NCI-H1694 (cell line): ENCODE results near the gene BAIAP2L1.
A peak's percentile ranks its signal among the peaks of the same experiment; 100 is the strongest.

ENCODE experiments used
- DNase-seq: peaks from one replicate; lab custom pipeline; 2025; lab: John Stamatoyannopoulos, UW

The BAIAP2L1 gene

GRCh38 chr7:98293265-98293664 is 107.6 kb downstream of the BAIAP2L1 start:
- no peak for DNase-seq

- DNase-seq, result no peak
These were observed 109.2 kb downstream of the BAIAP2L1 start for GRCh38 chr7:98291717-98292116.

DNA sequence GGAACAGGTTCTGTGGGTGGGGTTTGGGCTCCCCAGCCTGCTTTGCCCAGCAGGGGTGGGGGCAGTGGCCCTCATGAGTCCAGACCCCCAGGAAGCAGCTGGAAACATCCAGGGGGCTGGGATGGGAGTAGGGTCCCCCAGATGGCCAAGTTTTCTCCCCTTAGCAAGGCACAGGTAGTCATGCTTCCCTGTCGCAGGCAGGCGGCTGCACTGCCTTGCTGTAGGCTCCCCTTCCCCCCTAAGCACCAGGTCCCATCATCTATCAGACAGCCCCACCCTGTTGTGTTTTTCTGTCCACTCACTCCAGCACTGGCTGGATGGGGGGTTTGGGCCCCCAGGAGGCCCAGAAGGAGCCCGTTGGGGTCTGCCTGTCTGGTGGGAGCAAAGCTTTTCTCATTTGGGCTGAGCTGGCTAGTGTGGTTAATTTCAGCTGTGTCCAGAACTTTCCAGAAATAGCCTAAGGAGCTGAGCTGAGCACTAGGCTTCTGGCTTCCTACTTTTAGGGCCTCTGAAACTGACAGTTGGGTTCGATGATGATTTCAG is 111.5 kb downstream of the BAIAP2L1 start:
- DNase-seq, result no peak

DNA sequence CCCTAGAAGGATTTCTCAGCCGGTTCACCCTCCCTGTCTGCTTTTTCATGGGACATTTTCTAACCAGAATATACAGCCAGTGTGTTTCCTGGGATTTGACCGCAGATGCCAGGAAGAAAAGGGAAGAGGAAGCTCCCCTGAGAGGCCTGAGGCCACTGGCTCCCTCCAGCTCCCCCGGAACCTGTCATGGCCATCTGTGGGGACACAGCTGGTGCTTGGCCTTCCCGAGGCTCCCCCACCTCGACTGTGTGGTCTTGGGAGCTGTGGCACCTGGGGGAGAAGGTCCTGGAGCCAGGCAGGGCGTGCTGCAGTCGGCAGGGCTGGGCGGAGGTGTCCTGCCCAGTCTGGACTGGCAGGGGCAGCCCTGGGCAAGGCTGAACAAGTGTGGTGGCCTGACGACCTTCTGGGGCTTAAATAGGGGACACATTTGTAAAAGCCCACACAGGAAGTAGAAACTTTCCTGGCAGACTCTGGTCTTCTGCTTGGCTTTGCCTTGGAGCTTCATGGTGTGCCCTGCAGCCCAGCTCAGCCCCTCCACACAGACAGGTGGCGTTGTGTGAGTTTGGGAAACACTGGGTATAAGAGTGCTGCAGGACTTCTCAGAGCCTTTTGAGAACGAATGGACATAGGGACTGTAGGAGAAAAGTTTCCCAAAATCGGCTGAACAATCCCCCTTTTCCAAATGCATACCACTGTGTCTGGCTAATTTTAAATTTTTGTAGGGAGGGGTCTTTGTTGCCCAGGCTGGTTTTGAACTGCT is 112.6 kb downstream of the BAIAP2L1 start:
- DNase-seq, result no peak

DNA sequence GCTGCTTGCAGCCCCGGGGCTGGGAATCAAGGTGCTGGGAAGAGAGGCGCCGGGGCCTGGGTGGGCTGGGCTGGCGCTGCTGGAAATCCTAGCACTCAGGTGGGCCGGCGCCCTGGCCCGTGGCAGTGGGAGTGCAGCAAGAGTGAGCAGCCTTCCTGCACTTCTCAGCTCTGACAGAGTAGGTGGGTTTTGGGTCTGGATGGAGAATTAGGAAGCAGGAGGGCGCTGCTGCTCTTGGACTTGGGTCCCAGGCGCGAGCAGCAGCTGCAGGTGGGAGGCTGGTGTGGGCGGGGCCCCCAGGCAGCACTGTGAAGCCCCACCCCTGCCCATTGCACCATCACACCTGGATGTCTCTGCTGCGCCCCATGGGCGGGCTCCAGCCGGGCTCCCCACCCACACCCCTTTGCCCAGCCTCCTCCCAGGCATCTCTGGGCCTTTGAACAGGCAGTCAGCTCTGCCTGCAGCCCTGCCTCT is 113.4 kb downstream of the BAIAP2L1 start:
- DNase-seq, result no peak

- no peak for DNase-seq
These were observed 114.0 kb downstream of the BAIAP2L1 start for GRCh38 chr7:98286701-98287485.

DNA sequence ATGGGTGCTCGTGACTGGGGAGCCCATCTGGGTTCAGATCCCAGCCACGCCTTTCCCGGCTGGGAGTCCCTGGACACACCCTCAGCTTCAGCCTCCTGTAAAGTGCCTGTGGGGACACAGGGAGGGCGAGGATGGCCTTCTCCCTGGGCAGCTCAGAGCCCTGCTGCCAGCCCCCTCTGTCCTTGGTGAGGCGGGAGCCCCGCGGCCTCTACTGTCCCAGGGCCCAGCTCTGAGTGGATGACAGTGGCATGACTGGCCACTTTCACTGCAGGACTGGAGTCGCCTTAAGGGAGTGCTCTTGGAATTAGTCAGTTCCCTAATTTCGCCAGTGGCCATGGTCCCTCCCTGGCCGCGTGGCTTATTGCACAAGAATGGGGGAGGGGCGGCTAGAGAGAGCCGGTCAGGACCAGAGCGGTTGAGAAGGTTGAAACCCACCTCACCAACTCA is 114.8 kb downstream of the BAIAP2L1 start:
- DNase-seq, result no peak

- DNase-seq, result no peak
These were observed 115.5 kb downstream of the BAIAP2L1 start for GRCh38 chr7:98285157-98286092.

DNA sequence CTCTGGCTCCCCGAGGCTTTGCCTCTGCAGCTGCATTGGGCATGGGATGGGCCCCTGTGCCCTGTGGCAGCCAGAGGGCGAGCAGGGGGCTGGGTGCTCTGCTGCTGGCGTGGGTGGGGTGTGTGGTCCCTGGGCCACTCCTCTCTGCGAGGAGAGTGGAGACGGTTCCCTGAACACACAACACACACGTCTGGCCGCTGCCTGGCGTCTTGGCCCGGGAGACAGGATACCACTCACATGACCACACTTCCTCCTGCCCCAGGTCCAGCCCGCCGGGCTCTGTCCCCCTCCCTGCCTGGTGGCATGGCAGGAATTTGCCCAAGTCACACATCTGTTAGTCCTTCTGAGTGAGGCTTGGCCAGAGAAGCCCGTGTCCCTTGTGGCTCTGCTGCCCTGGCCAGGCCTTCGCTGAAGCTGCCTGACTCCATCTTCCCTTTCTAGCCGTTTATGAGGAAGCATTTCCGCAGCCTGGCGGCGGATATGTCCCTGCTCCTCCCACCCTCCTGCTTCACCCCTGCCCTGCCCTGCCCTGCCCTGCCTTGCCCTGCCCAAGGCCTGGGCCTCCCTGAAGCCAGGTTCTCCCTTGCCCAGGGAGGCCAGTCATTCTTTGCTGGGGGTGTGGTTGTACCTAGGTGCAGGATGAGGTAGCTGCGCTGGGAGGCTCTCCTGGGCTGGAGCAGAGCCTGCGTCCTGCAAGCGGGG is 116.4 kb downstream of the BAIAP2L1 start:
- no peak for DNase-seq

GRCh38 chr7:98283887-98284222 is 117.0 kb downstream of the BAIAP2L1 start:
- no peak for DNase-seq

DNA sequence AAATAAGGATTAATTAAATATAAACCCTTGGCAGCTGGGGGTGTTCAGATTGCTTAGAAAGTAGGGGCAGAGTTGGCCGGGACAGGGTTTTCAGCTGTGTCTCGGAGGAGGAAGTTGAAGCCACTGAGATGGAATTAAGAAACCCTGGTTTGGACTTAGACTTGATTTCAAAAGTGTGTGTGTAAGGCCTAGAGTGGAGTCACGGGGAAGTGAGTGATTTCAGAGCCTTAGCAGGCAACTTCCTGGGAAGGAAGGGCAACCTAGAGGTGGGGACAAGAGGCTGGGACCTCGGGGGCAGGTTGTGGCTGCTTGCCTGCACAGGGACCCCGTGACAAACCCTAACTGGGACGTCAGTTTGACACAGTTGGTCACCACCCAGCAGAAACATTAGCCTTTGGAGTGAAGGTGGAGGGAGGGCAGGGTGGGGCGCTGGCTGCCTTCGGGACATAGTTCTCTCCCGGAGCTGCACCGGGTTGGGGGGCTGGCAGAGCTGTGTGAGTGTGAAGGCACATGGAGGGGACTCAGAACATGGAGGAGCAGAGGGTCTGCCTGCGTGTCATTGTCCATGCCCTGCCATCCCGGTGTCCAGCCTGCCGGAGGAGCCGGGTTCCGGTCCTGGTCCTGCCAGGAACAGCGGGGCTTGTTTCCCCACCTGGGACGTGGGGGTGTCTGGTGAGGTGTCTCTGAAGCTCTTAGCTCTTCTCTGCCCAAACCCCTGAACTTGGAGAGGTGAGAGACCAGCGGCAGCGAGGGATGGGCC is 117.6 kb downstream of the BAIAP2L1 start:
- no peak for DNase-seq

- no peak for DNase-seq
These were observed 118.2 kb downstream of the BAIAP2L1 start for GRCh38 chr7:98282703-98283102.

DNA sequence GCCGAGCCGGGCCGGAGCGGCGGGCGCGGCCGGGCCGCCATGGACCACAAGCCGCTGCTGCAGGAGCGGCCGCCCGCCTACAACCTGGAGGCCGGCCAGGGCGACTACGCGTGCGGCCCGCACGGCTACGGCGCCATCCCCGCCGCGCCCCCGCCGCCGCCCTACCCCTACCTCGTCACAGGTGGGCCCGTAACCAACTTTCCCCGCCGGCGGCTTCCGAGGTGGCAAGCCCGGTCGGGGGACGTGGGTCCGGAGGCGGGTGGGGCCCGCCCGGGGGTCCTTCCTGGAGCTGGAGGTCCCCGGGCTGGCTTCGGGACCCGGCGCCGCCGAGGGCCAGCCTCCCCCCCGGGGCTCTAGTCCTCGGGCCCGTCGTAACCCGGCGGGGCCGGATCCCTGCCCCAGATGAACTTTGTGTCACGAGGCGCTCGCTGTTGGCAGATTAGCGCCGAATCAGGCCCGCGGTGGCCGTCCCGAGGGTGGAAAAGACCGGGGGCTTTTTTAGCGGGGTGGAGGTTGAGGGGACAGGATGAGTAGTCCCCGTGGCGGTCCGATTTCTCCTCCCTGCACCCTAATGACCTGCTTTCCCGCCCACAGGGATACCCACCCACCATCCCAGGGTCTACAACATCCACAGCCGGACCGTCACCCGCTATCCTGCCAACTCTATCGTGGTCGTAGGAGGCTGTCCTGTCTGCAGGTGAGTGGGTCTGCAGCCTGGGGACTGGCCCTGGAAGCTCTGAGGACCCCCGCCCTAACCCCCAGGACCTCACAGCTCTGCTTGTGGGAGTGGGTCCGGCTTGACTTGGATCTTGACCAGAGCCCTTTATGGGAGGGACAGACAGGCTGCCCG is 118.9 kb downstream of the BAIAP2L1 start:
- no peak for DNase-seq

- peak; percentile 76 for DNase-seq
These were observed 119.8 kb downstream of the BAIAP2L1 start, which contains the start of gene BRI3 for GRCh38 chr7:98280791-98281756. Gene BRI3 (plus strand): TSS chr7:98281686. CDS start chr7:98281796, 110 bp downstream.

- DNase-seq, result no peak
These were observed 120.6 kb downstream of the BAIAP2L1 start for GRCh38 chr7:98280296-98280695.

GRCh38 chr7:98278936-98279335 is 122.0 kb downstream of the BAIAP2L1 start:
- DNase-seq, result no peak

DNA sequence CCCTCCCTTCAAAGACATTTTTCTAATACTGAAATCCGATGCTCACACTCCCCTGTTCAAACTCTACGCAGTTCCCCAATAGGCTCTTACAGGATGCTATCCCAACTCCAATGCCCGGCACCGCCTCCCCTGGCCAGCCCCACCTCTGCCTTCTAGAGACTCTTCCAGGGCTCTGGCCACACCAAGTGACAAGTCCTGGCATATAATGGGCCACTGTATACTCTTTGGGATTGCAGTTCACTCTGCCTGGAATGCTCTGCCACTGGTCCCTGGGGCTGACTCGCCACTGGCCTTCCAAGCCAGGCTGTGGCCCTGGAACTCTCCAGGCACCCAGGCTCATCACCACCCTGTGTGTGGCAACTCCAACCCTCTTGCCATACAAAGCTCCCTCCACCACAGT is 122.5 kb downstream of the BAIAP2L1 start:
- no peak for DNase-seq

GRCh38 chr7:98276241-98276761 is 124.6 kb downstream of the BAIAP2L1 start:
- no peak for DNase-seq
